Measurements from ENCODE around the gene SUSD6.

Gene SUSD6, protein sequence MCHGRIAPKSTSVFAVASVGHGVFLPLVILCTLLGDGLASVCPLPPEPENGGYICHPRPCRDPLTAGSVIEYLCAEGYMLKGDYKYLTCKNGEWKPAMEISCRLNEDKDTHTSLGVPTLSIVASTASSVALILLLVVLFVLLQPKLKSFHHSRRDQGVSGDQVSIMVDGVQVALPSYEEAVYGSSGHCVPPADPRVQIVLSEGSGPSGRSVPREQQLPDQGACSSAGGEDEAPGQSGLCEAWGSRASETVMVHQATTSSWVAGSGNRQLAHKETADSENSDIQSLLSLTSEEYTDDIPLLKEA

DNA sequence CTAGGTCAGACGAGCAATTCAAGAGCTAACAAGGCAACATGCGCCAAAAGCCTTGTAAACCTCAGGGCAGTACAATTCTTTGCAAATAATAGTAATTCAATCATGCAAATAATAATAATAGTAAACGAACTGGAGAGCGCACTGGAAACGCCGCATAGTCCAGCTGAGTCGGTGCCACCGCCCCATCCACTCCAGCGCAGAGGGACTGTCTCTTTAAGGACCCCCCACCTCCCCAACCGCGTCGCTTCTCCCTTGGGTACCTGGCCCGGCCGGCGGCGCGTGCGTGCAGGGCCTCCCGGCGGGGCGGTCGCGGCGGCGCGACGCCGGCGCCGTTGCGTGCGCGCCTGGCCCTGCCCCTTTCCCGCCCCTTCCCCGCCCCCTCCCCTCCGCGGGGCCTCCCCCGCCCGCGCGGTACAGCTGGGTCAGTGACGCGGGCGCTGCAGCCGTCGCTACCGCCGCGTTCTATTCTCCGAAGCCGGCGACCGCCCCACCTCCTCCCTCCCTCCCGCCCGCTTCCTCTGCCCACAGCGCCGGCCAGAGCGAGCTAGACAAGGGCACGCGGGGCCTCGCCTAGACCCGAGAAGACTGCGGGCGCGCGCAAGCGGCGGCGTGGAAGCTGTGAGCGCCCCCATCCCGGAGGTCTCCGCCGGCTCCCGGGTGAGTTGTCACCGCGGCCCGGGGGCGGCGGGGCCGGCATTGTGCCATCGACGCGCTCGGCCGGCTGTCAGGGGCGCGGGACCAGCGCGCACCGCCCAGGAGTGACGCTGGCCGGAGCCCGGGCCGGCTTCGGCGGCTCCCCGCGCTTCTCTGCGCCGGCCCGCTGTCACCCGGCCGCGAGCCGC, at the start of gene SUSD6:
Gene SUSD6 (plus strand): TSS at position 425 of the 842 bp plus-strand sequence. CDS start 46,997 bp downstream, outside the sequence.
- peak; percentile 93 for DNase-seq (ENCODE audit: low spot score)

DNA sequence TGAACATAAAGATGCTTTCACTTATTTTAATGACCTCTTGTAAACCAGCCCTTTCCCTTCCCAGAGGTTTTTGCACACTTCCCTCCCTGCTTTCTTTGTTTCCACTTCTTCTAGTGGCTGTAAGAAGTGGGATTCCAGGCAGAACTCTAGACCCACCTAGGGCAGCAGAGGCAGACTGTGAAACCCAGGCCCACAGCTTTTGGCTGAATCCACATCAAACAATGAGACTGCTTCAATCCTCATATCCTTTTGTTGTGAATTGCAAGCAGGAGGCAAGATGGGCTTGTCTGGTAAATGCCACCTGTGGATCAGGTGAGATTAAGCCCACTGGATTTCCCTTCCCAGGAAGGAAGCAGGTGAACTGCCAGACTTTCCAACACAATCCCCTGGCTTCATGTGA, 49.5 kb upstream of the SUSD6 start:
- DNase-seq (ENCODE audit: low spot score): no peak

DNA sequence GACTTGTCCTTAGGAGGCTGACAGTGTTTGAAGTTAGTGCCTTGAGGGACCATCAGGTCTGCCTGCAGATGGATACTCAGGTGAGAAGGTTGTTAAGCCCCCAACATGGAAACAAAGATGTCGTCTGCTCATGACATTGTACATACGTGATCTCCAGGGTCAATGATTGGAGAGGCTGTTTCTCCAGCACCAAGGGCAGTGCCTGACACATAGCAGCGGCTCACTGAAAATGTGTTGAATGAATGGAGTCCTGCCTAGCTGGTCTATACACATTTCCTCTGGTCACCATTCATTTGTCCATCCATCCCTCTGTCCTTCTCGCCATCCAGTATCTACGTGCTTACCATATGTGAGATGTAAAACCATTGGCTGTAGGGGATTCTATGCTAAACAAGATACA, 43.8 kb upstream of the SUSD6 start:
- DNase-seq (ENCODE audit: low spot score): no peak

DNA sequence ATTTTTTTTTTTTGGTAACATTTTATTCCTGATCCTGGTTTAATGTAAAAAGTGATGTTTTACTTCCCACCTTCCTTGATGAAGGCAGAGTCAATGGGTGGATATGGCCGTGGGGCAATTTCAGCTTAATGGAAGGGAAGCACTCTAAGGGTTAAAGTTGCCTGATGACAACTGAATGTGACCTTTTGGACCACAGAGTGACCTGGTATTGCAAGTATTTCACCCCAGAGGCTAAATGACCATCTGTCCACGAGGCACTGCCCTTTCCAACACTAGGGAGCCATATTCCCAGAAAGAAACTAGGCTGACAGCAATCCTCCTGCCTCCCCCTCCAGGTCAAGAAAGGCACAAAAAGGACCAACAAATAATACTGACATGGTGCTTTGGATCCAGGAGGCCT, 41.5 kb upstream of the SUSD6 start:
- DNase-seq (ENCODE audit: low spot score): no peak

DNA sequence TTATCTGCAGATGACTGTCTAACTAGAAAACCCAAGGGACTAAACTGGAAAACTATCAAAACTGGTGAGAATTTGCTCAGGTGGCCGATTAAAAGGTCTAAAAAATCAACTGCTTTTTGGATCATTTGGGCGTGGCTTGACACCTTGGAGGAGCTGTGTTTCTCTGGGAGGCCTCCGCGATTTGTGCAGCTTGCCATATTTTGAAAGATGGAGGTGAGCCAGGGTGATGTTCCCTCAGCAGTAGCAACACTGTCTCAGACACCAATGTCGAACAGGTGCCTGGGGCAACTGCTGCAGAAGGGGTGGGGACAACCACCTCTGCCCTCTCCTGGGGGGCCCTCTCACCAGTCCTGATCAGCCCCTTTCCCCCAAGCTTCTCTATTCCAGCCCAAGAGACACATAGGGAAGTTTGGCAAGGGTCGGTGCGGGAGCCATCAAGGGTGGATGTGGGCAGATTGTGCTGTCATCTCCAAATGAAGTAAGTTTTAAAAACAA, 40.5 kb upstream of the SUSD6 start:
- no peak for DNase-seq (ENCODE audit: low spot score)

DNA sequence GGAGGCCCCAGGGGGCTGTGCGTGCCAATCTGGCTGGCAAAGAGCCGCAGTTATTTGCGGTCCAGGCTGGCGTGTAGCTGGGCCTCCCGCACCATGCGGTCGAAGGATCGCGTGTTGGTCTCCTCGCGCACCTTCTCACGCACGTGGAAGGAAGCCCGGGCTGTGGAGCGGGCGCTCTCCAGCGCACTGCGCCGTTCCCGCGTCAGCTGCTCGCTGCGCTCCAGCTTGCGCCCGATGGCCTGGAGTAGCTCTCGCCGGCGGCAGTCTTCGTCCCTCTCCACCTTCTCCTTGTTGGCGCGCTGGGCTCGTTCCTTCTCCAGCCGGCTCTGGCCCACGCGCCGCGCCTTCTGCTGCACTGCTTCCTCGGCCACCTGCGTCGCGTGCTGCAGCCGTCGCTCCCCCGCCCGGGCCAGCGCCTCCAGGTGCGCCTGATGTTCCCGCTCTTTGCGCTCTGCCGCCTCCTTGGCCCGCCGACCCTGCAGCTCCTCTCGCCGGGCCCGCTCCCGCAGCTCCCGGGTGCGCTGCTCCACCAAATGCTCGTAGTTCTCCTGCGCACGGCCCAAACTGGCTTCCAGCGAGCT, 39.9 kb upstream of the SUSD6 start:
- no peak for DNase-seq (ENCODE audit: low spot score)

DNA sequence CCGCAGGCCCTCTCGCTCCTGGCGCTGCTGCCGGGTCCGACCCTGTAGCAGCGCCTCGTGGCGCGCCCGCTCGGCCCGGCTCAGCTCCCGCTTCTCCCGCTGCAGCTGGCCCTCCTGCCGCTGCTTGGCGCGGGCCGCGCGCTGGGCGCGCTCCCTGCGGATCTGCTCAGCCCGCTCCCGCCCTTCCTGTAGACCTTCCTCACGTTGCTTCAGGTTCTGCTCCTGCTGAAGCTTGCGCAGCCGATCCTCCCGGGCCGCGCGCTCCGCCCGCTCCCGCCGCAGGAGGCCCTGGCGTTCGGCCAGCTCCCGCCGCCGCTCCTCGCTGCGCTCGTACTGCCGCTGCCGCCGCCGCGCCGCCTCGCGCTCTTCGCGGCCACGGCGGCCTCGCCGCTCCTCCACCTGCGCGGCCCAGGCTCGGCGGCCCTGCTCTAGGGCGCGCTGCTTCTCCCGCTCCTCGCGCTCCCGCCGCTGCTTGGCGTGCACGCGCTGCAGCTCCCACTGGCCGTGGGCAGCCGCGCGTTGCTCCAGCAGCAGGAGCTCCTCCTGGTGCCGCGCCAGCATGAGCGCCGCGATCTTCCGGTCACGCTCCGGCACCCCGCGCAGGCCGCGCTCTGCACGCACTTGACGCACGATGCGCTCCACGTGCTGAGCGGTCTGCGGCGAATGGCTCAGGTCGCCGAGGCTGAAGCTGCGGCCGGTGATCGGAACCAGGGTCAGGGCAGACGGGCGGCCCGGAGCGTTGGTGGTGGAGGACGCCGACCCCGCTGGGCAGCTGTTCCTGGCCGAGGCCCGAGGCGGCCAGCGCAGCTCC, 39.2 kb upstream of the SUSD6 start:
- no peak for DNase-seq (ENCODE audit: low spot score)

DNA sequence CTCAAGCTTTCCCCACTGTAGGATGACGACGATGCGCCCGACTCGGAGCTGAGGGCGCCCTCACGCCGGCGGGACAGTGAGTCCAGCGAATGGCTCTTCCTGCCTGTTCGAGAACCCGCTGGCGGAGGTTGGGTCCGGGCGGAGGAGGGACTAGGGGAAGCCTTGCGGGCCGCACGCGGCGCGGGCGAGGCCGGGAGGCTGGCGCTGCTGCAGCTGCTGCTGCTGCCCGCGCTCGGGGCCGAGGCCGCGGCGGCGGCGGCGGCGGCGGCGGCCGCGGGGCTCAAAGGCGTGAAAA, 38.6 kb upstream of the SUSD6 start:
- DNase-seq (ENCODE audit: low spot score): no peak

DNA sequence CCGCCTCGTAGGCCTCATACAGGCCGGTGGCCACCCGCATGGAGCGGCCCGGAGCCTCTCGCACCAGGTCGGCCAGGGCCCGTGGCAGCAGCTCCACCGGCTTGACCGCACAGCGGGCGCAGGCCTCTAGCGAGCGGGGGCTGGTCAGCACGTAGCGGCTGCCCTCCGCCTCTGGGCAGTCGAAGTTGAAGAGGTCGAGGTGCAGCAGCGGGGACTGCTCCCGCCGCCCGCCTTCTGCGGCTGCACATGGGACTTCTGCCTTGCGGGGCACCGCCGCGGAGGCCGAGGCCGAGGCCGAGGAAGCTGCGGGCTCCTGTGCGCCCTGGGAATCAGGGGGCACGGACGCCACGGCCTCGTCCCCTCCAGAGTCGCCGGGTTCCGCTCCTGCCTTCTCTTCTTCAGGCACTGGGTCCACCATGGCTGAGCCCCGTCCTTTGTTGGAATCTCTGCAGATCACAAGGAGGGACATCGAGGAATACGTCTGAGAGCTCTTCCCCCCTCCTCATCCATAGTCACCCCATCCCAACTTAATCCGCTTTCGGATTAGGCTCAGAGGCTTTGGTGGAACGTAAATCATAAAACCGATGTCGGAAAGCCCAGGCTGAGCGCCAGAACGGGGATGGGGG, 38.1 kb upstream of the SUSD6 start:
- no peak for DNase-seq (ENCODE audit: low spot score)

DNA sequence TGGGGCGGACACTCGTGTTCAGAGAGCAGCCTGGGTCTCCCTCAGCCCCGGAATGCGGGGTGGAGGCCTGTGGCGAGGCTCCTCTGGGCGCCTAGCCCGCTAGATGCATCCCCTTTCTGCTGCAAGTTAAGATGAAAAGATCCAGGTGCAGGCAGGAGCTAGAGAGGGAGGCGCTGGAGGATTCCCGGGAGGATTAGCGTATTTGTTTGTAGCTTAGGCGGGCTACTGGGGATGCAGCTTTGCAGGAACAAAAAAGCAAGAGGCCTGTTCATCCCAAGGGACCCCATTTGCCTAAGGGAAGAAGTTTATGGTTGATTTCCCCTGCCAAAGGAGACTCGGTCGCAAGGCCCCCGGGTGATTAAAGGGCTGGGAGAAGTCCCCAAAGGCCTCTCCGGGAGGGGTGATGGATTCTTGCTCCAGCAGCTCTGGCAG, 37.5 kb upstream of the SUSD6 start:
- no peak for DNase-seq (ENCODE audit: low spot score)

DNA sequence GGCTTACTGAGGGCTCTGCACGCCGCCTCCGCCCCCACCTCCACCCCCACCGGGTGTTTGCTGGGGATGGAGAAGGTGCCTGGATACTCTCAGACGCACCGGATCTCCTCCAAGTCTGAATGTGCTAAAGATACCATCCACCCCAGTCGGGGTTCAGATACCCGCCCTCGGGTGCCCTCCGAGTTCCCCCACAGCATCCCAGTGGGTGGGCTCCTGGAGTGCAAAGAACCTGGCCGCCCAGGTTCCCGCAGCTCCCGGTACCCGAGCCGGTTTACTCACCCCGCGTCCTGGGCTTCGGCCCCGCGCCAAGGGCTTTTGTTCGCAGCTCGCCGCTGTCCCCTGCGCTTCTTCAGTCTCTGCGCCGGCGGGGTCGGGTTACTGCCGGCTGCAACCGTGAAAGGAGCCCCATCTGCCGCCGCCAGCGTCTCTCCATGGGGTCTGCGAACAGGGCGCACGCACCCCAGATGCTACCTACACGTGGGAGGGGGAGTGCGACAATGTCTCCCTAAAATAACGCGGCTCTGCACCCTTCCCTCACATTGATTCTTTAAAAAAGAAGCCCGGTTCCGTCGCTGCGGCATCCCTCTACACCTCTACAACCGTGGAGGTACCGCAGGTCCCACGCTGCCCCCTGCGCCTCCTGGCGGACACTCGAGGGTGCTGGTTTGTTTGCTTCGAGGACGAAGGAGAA, 37.0 kb upstream of the SUSD6 start, which contains the start of gene CCDC177:
Gene CCDC177 (minus strand): TSS at position 609 of the 691 bp plus-strand sequence. CDS start 1,249 bp downstream, outside the sequence.
- peak; percentile 28 for DNase-seq (ENCODE audit: low spot score)

DNA sequence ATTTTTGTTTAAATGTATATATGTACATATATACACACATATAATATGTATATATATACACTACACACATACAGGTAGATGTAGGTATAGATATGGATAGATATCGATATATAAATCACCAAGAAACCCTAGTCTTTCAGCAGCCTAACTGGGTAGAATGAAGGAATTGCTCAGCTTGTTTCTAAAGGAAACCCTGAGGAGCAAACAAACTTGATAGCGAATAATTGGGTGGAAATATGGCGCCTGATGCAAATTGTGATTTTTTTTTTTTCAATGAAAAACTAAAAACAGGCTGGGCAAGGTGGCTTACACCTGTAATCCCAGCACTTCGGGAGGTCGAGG, 36.5 kb upstream of the SUSD6 start:
- no peak for DNase-seq (ENCODE audit: low spot score)

DNA sequence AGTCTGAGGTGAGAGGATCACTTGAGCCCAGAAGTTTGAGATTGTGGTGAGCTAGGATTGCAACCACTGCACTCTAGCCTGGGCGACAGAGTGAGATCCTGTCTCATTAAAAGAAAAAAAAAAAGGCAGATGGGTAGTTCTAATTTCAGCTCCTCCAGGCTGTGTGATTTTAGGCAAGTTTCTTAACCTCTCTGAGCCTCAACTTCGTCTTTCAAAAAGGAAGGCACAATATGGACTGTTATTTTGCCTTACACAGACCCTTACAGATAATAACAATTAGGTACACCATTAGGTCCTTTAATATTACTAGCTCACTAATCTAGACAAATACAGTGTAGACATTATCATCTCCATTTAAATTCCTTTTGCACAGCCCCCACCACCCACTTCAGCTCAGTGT, 31.9 kb upstream of the SUSD6 start:
- no peak for DNase-seq (ENCODE audit: low spot score)

DNA sequence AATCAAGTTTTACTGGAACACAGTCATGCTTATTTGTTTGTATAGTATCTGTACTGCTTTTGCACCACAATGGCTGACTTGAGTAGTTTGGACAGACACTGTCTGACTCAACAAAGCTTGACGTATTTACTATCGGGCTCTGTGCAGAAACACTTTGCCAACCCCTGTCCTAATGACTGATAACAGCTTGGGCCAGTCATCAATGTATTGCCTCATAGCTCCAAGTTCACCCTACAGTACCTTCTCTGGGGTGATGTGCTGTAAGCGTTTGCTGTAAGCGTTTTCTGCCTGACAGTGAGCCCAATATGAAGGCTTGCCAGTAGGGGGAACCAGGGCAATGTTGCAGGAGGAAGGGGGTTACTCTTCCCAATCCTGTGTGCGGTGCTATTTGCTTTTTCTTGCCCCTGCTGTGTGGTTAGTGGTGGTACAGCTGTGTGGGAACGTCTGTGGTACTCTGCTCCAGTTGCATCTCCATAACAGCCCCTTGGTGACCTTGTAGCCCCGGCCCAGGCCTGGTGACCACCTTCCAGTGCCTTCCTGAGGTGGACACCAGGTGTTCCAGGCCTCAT, 31.3 kb upstream of the SUSD6 start:
- no peak for DNase-seq (ENCODE audit: low spot score)

DNA sequence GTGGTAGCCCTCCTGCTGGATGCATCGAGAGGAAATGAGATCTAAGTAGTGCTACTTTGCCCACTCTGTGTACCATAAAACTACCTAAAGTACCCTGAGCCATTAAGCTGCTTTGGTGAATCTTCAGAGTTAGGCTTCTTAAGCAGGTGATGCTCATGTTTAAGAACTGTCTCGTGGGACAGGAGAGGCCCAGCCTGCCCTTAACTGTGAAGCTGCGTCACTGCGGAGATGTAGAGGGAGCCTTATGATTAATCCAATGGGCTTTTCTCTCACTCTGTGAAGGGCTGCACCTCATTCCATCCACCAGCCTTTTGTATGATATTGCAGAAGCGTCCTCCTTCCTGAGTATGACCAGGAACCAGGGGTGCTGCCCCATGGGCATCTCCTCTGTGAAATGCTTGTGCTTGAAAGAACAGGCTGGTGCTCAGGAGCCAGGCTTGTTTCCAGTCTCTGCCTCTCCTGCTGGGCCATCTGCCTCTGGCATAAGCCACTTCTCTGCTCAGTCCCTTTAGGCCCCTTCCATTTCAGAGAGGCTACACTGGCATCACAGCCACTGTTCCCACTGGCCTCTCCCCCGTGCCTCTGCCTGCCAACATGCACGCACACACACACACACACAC, 30.0 kb upstream of the SUSD6 start:
- DNase-seq (ENCODE audit: low spot score): no peak

DNA sequence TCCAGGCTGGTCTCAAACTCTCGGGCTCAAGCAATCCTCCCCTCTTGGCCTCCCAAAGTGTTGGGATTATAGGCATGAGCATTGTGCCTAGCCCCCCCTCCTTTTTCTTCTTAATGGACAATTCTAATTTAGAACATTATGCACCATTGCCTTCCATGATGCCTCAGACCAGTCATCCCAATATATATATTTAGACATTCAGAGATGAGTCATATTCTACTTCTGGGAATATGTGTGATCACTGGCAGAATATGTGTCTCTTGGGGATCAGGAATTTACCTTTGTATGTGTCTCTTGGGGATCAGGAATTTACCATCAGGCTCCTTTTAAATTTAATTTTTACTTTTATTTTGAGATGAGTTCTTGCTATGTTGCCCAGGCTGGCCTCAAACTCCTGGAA, 29.2 kb upstream of the SUSD6 start:
- no peak for DNase-seq (ENCODE audit: low spot score)

DNA sequence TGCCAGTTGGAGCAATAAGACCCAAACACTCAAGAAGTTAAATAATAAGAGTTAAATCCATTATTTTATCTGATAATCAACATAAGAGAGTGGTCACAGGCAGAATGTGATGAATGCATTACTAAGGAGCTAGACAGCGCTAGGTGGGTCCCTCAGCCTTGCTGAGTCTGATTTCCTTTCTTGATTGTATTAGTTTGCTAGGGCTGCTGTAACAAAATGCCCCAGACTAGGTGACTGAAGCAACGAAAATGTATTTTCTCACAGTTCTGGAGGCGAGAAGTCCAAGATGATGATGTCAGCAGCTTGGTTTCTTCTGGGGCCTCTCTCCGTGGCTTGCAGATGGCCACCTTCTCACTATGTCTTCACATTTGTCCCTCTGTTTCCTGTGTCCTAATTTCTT, 28.6 kb upstream of the SUSD6 start:
- no peak for DNase-seq (ENCODE audit: low spot score)

DNA sequence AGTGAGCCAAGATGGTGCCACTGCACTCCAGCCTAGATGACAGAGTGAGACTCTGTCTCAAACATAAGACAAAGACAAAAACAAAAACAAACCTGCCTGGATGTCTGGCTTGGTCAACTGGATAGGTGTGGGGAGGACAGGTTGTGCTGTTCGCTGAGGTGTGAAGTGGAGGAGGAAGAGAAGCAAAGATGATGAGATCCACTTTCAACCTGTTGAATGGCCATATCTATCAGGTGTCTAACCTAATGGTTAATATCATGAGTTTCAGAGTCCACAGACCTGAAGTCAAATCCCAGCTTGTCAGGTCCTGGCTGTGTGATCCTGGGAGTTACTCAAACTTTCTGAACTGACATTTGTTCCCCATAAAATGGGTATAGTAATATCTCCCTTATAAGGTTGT, 27.0 kb upstream of the SUSD6 start:
- no peak for DNase-seq (ENCODE audit: low spot score)

DNA sequence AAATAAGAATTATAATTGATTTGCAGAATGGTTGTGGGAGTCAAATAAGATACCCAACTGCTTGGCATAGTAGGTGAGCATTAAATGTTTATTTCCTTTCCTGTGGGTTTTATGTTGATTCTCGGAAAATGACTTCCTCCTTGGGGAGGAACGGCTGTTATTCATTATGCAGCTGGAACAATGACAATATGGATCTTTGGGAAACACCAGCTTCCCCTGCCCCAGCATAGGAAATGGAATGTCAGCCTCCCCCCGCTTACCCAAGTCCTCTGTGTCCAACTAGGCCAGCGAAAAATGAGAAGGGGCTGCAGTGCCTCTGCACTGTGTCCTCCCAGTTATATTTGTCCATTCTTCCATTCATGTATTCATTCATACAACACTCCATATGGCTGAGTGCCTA, 25.0 kb upstream of the SUSD6 start:
- no peak for DNase-seq (ENCODE audit: low spot score)

DNA sequence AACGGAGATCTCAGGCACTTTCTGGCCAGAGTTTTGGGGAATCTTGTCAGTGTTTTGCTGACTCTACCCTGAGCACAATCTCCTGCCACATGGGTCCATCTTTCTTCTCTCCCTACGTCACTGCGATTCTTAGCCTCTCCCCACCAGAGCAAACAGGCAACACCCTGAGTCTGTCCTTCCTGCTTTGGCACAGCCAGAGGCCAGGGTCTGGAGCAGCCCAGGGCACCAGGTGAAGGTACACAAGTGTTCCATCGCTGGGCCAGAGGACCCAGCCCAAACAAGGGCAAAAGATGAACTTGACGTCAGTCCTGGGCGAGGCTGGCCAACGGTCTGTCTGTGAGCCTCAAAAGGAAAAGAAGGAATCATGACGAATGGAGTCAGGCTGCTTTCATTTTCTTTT, 24.0 kb upstream of the SUSD6 start:
- DNase-seq (ENCODE audit: low spot score): no peak

Data from putamen (tissue), 1 donor.